Stimulated activated CD8-positive, alpha-beta memory T cell treated with anti-CD3 and anti-CD28 coated beads, Interleukin-4, amount 100 ng/mL, for 48 hours (primary cell): ENCODE results near the gene ARHGEF16.

Experiments
- DNase-seq: peaks from one replicate; pipeline ENCODE4 v3.0.0-alpha.2; 2020

ARHGEF16 gene

GRCh38 chr1:3504151-3504821 lies 49.8 kb downstream of the ARHGEF16 start:
- DNase-seq: no peak

- DNase-seq: no peak
Observed at GRCh38 chr1:3504822-3505153, 50.3 kb downstream of the ARHGEF16 start.

GRCh38 chr1:3505161-3505560 lies 50.7 kb downstream of the ARHGEF16 start:
- DNase-seq: no peak

- DNase-seq: no peak
Observed at GRCh38 chr1:3506041-3506440, 51.6 kb downstream of the ARHGEF16 start.

- DNase-seq: no peak
Observed at GRCh38 chr1:3506943-3507342, 52.5 kb downstream of the ARHGEF16 start.

GRCh38 chr1:3507636-3508275 lies 53.3 kb downstream of the ARHGEF16 start:
- no peak for DNase-seq

- no peak for DNase-seq
Observed at GRCh38 chr1:3508757-3509415, 54.4 kb downstream of the ARHGEF16 start.

- no peak for DNase-seq
Observed at GRCh38 chr1:3509721-3510120, 55.3 kb downstream of the ARHGEF16 start.

- DNase-seq: no peak
Observed at GRCh38 chr1:3510136-3510955, 55.9 kb downstream of the ARHGEF16 start.

GRCh38 chr1:3510956-3511250 lies 56.4 kb downstream of the ARHGEF16 start:
- no peak for DNase-seq

GRCh38 chr1:3511306-3511705 lies 56.8 kb downstream of the ARHGEF16 start:
- DNase-seq: no peak

- DNase-seq: no peak
Observed at GRCh38 chr1:3511856-3512255, 57.4 kb downstream of the ARHGEF16 start.

GRCh38 chr1:3514404-3514803 lies 59.9 kb downstream of the ARHGEF16 start:
- DNase-seq: no peak

- DNase-seq: no peak
Observed at GRCh38 chr1:3515272-3515671, 60.8 kb downstream of the ARHGEF16 start.

- DNase-seq: no peak
Observed at GRCh38 chr1:3515774-3516480, 61.5 kb downstream of the ARHGEF16 start.

GRCh38 chr1:3516481-3516869 lies 62.0 kb downstream of the ARHGEF16 start:
- DNase-seq: no peak

GRCh38 chr1:3516911-3517675 lies 62.6 kb downstream of the ARHGEF16 start:
- no peak for DNase-seq

GRCh38 chr1:3518256-3518655 lies 63.8 kb downstream of the ARHGEF16 start:
- DNase-seq: peak; percentile 70

- DNase-seq: no peak
Observed at GRCh38 chr1:3518756-3519155, 64.3 kb downstream of the ARHGEF16 start.

GRCh38 chr1:3519301-3519885 lies 64.9 kb downstream of the ARHGEF16 start:
- DNase-seq: no peak

- no peak for DNase-seq
Observed at GRCh38 chr1:3520419-3521378, 66.2 kb downstream of the ARHGEF16 start.
